ENCODE data around the gene CCDC178. TPM values are rescaled to one million over a fixed set of nuclear protein-coding genes. Genes with fewer than 3 reads are reported as not detected.

The CCDC178 gene
- total and polyA plus RNA-seq, 2 of the 4 experiments (the other 2 are of a cell fraction) = not detected

- POLR2A ChIA-PET (ENCODE audit: unreplicated experiment) = no interaction called here
- Histone ChIP-seq H4K5ac (ENCODE audit: low read depth, low read length) (no peak overlapping the region), H4K8ac (ENCODE audit: low read depth in 2 of 2, low read length in 2 of 2) (no peak overlapping the region), H3K27me3 (ENCODE audit: control insufficient read depth, insufficient read depth, low read length) (no peaks in the 10 kb centered on the region), H2BK15ac (ENCODE audit: low read depth, low read length) (no peak overlapping the region), H3K4me1 (ENCODE audit: control insufficient read depth, insufficient read depth, low read length) (no peaks in the 10 kb centered on the region), H3K4me2 (ENCODE audit: low read depth, low read length) (no peak overlapping the region), H2BK5ac (ENCODE audit: low read depth, low read length, poor library complexity, severe bottlenecking) (no peak overlapping the region), H3K23ac (ENCODE audit: low read depth, low read length) (no peak overlapping the region), H3K9me3 (ENCODE audit: control insufficient read depth, insufficient read depth, low read length) (no peaks in the 10 kb centered on the region), H3K56ac (ENCODE audit: extremely low read depth, insufficient read depth, low read length) (no peak overlapping the region), H4K20me1 (ENCODE audit: insufficient read depth, low read length) (no peaks in the 10 kb centered on the region), H3K79me1 (ENCODE audit: low read depth in 1 of 2, low read length in 2 of 2) (no peaks in the 10 kb centered on the region), H2AK5ac (ENCODE audit: low read depth, low read length) (no peak overlapping the region), H3K9ac (ENCODE audit: low read depth, low read length) (no peak overlapping the region), H2BK20ac (ENCODE audit: low read depth, low read length) (no peak overlapping the region), H2AK9ac (replicated peaks; ENCODE audit: low read depth, low read length, poor library complexity) (no peak overlapping the region), H3K14ac (replicated peaks; ENCODE audit: low read depth, low read length) (no peak overlapping the region), H3K4ac (ENCODE audit: low read depth, low read length) (no peak overlapping the region), H3K9me1 (ENCODE audit: insufficient read depth, low read length) (no peaks in the 10 kb centered on the region), H2AFZ (replicated peaks; ENCODE audit: low read length, poor library complexity) (no peak overlapping the region), H4K91ac (ENCODE audit: insufficient read depth, low read depth, low read length) (no peak overlapping the region), H3K18ac (ENCODE audit: low read depth, low read length) (no peak overlapping the region), H3K36me3 (ENCODE audit: control insufficient read depth, insufficient read depth, low read length) (no peaks in the 10 kb centered on the region), H3K27ac (ENCODE audit: insufficient read depth, low read length) (no peak overlapping the region), H2BK120ac (ENCODE audit: low read depth, low read length) (no peak overlapping the region), H3K4me3 (ENCODE audit: insufficient read depth, low read depth, low read length) (no peak overlapping the region)
- in situ Hi-C loops (cut with MboI; ENCODE audit: low sequenced_read_pairs) (no loop called here), intact Hi-C loops (cut with micrococcal nuclease) (no loop called here), dilution Hi-C loops (cut with HindIII; ENCODE audit: low sequenced_read_pairs, unreplicated experiment) (no loop called here)
- ATAC-seq (ENCODE audit: low read depth) (no peak), DNase-seq (no peak)
- no CpG with 5 or more reads among the region's 2 CpGs for WGBS, 2 experiments (ENCODE audit: extremely low coverage in 2 of 2, insufficient read length in 1 of 2)
- TF ChIP-seq BHLHE40 (IDR thresholded peaks at IDR 0.05; ENCODE audit: low read depth, low read length) (no peak), MAFK (IDR thresholded peaks at IDR 0.05; ENCODE audit: low read depth, low read length) (no peak), CHD1 (IDR thresholded peaks at IDR 0.05; ENCODE audit: low read depth, low read length) (no peak), RAD21 (IDR thresholded peaks at IDR 0.05; ENCODE audit: low read length) (no peak), FOS (IDR thresholded peaks at IDR 0.05; ENCODE audit: low read depth, low read length) (no peak), MXI1 (IDR thresholded peaks at IDR 0.05; ENCODE audit: borderline replicate concordance, low read depth, low read length) (no peak), CEBPB (IDR thresholded peaks at IDR 0.05; ENCODE audit: low read depth, low read length) (no peak), RCOR1 (IDR thresholded peaks at IDR 0.05; ENCODE audit: insufficient replicate concordance, low read length) (no peak)
- TF ChIP-seq, protein P1, sequence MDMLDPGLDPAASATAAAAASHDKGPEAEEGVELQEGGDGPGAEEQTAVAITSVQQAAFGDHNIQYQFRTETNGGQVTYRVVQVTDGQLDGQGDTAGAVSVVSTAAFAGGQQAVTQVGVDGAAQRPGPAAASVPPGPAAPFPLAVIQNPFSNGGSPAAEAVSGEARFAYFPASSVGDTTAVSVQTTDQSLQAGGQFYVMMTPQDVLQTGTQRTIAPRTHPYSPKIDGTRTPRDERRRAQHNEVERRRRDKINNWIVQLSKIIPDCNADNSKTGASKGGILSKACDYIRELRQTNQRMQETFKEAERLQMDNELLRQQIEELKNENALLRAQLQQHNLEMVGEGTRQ (IDR thresholded peaks at IDR 0.05; ENCODE audit: low read depth, low read length) = no peak
- TF ChIP-seq, protein P2, sequence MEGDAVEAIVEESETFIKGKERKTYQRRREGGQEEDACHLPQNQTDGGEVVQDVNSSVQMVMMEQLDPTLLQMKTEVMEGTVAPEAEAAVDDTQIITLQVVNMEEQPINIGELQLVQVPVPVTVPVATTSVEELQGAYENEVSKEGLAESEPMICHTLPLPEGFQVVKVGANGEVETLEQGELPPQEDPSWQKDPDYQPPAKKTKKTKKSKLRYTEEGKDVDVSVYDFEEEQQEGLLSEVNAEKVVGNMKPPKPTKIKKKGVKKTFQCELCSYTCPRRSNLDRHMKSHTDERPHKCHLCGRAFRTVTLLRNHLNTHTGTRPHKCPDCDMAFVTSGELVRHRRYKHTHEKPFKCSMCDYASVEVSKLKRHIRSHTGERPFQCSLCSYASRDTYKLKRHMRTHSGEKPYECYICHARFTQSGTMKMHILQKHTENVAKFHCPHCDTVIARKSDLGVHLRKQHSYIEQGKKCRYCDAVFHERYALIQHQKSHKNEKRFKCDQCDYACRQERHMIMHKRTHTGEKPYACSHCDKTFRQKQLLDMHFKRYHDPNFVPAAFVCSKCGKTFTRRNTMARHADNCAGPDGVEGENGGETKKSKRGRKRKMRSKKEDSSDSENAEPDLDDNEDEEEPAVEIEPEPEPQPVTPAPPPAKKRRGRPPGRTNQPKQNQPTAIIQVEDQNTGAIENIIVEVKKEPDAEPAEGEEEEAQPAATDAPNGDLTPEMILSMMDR (conservative IDR thresholded peaks at IDR 0.05; ENCODE audit: low read depth, low read length) = no peak
- BruUV-seq (replicated peaks) = no TSS peak
- CTCF ChIA-PET = no interaction called here
Observed at GRCh38 chr18:33020877-33021276, 419.6 kb downstream of the CCDC178 start.
